Loucy (cell line): ENCODE data around the gene C10orf67.

Experiments
- H2AFZ ChIP-seq: fragments of 200-600 bp; sonication (generic); 2 replicates; pipeline ENCODE4 v1.6.0; 2016; ENCODE audit warnings: antibody characterized with exemption, mild to moderate bottlenecking, low read length, moderate library complexity
- H3F3A ChIP-seq: fragments of 200-600 bp; 2 replicates; pipeline ENCODE4 v1.6.0; 2016; ENCODE audit warnings: antibody characterized with exemption, low read depth, mild to moderate bottlenecking
- H3K27me3 ChIP-seq: fragments of 200-600 bp; sonication (generic); 2 replicates; pipeline ENCODE4 v1.6.1; 2014; ENCODE audit warnings: low read length, mild to moderate bottlenecking; ENCODE audit not compliant: insufficient read depth, poor library complexity, severe bottlenecking
- H3K36me3 ChIP-seq: fragments of 200-600 bp; sonication (generic); 2 replicates; pipeline ENCODE4 v1.6.1; 2016; ENCODE audit warnings: low read length; ENCODE audit not compliant: insufficient read depth
- H3K4me1 ChIP-seq: fragments of 200-600 bp; sonication (generic); 2 replicates; pipeline ENCODE4 v1.5.1; 2014; ENCODE audit warnings: low read length, mild to moderate bottlenecking; ENCODE audit not compliant: insufficient read depth, poor library complexity, severe bottlenecking
- H3K4me2 ChIP-seq: fragments of 200-600 bp; sonication (generic); 2 replicates; pipeline ENCODE4 v1.6.0; 2014; ENCODE audit warnings: antibody characterized with exemption, low read length, low read depth, mild to moderate bottlenecking; ENCODE audit not compliant: poor library complexity, severe bottlenecking
- H3K4me3 ChIP-seq: fragments of 200-600 bp; sonication (generic); 2 replicates; pipeline ENCODE4 v1.5.1; 2014; ENCODE audit warnings: low read length, mild to moderate bottlenecking, mixed read lengths; ENCODE audit not compliant: poor library complexity, severe bottlenecking
- H3K79me2 ChIP-seq: fragments of 200-600 bp; sonication (generic); 2 replicates; pipeline ENCODE4 v1.6.1; 2014; ENCODE audit warnings: low read length; ENCODE audit not compliant: insufficient read depth
- H3K9ac ChIP-seq: fragments of 200-600 bp; sonication (generic); 2 replicates; pipeline ENCODE4 v1.6.0; 2014; ENCODE audit warnings: mild to moderate bottlenecking, low read depth, low read length, moderate library complexity; ENCODE audit not compliant: poor library complexity, severe bottlenecking
- H3K9me2 ChIP-seq: fragments of 200-600 bp; sonication (generic); replicated peaks from 2 replicates; pipeline ENCODE4 v1.6.1; 2016; ENCODE audit warnings: low read depth, low read length, mixed read lengths
- H3K9me3 ChIP-seq: fragments of 200-600 bp; sonication (generic); 2 replicates; pipeline ENCODE4 v1.6.1; 2014; ENCODE audit warnings: mild to moderate bottlenecking, antibody characterized with exemption, low read length, low read depth; ENCODE audit not compliant: insufficient read depth
- H4K20me1 ChIP-seq: fragments of 200-600 bp; sonication (generic); 2 replicates; pipeline ENCODE4 v1.6.0; 2014; ENCODE audit warnings: antibody characterized with exemption, low read length, mild to moderate bottlenecking; ENCODE audit not compliant: insufficient read depth, poor library complexity, severe bottlenecking
- CTCF ChIP-seq: fragments of 200-600 bp; sonication (generic); conservative IDR thresholded peaks from 2 replicates; pipeline ENCODE4 v1.5.1; 2014; ENCODE audit warnings: mild to moderate bottlenecking, antibody characterized with exemption, low read length
- EZH2phosphoT487 ChIP-seq: fragments of 200-600 bp; IDR thresholded peaks from 2 replicates; pipeline ENCODE4 v1.6.1; 2018; ENCODE audit warnings: antibody characterized with exemption, mild to moderate bottlenecking, moderate library complexity, borderline replicate concordance

The C10orf67 gene

GRCh38 chr10:23386052-23386451 lies 41.5 kb upstream of the C10orf67 start:
- no peak overlapping the region for H3K4me2 ChIP-seq
- no peaks in the 10 kb centered on the region for H3K9me2 ChIP-seq
- no peaks in the 10 kb centered on the region for H3K79me2 ChIP-seq
- H3K9ac ChIP-seq, result no peak overlapping the region
- no peaks in the 10 kb centered on the region for H3K4me1 ChIP-seq
- no peak overlapping the region for H3K4me3 ChIP-seq
- TF ChIP-seq EZH2phosphoT487 (no peak), CTCF (no peak)
- no peak overlapping the region for H2AFZ ChIP-seq
- H3F3A ChIP-seq, result no peaks in the 10 kb centered on the region
- no peaks in the 10 kb centered on the region for H3K36me3 ChIP-seq
- H4K20me1 ChIP-seq, result no peaks in the 10 kb centered on the region
- no peaks in the 10 kb centered on the region for H3K27me3 ChIP-seq
- no peaks in the 10 kb centered on the region for H3K9me3 ChIP-seq

- Histone ChIP-seq H3K79me2 (no peaks in the 10 kb centered on the region), H3F3A (no peaks in the 10 kb centered on the region), H3K9ac (no peak overlapping the region), H3K4me2 (no peak overlapping the region), H3K9me2 (no peaks in the 10 kb centered on the region), H3K27me3 (no peaks in the 10 kb centered on the region), H3K9me3 (no peaks in the 10 kb centered on the region), H3K36me3 (no peaks in the 10 kb centered on the region), H3K4me1 (no peaks in the 10 kb centered on the region), H3K4me3 (no peak overlapping the region), H4K20me1 (no peaks in the 10 kb centered on the region), H2AFZ (no peak overlapping the region)
- TF ChIP-seq CTCF, result no peak
- TF ChIP-seq EZH2phosphoT487, result no peak
These were observed 39.8 kb upstream of the C10orf67 start for GRCh38 chr10:23384364-23384763.

- Histone ChIP-seq H3F3A (no peaks in the 10 kb centered on the region), H3K79me2 (no peaks in the 10 kb centered on the region), H3K9me3 (no peaks in the 10 kb centered on the region), H3K4me3 (no peak overlapping the region), H3K9me2 (no peaks in the 10 kb centered on the region), H3K4me1 (no peaks in the 10 kb centered on the region), H3K36me3 (no peaks in the 10 kb centered on the region), H3K27me3 (peaks cover 3% of the 10 kb centered on the region), H4K20me1 (no peaks in the 10 kb centered on the region), H2AFZ (no peak overlapping the region), H3K4me2 (no peak overlapping the region), H3K9ac (no peak overlapping the region)
- TF ChIP-seq CTCF (no peak), EZH2phosphoT487 (no peak)
These were observed 39.0 kb upstream of the C10orf67 start for GRCh38 chr10:23383637-23384036.
